HUDEP-2 (cell line): ENCODE results near the gene PCDHAC1.

Experiments
- DNase-seq, 76 experiments: peaks; one replicate each; lab custom pipeline; 2025; ENCODE audit not compliant: unreplicated experiment in 76 of 76; lab: John Stamatoyannopoulos, UW

Gene PCDHAC1

GRCh38 chr5:140967226-140967893 lies 41.3 kb downstream of the PCDHAC1 start:
- DNase-seq = no peak

- no peak for DNase-seq
Measured at GRCh38 chr5:140969880-140970279, 43.8 kb downstream of the PCDHAC1 start.

GRCh38 chr5:140973550-140973949 lies 47.5 kb downstream of the PCDHAC1 start:
- DNase-seq = no peak

- DNase-seq = no peak
Measured at GRCh38 chr5:140977003-140977402, 50.9 kb downstream of the PCDHAC1 start.

GRCh38 chr5:140978260-140978659 lies 52.2 kb downstream of the PCDHAC1 start:
- DNase-seq = no peak

- DNase-seq = no peak
Measured at GRCh38 chr5:140978983-140979382, 52.9 kb downstream of the PCDHAC1 start.
